ENCODE measurements around the gene DISC1.

GRCh38 chr1:231776010-231776756 lies 149.6 kb downstream of the DISC1 start:
- TF ChIP-seq, protein P1, sequence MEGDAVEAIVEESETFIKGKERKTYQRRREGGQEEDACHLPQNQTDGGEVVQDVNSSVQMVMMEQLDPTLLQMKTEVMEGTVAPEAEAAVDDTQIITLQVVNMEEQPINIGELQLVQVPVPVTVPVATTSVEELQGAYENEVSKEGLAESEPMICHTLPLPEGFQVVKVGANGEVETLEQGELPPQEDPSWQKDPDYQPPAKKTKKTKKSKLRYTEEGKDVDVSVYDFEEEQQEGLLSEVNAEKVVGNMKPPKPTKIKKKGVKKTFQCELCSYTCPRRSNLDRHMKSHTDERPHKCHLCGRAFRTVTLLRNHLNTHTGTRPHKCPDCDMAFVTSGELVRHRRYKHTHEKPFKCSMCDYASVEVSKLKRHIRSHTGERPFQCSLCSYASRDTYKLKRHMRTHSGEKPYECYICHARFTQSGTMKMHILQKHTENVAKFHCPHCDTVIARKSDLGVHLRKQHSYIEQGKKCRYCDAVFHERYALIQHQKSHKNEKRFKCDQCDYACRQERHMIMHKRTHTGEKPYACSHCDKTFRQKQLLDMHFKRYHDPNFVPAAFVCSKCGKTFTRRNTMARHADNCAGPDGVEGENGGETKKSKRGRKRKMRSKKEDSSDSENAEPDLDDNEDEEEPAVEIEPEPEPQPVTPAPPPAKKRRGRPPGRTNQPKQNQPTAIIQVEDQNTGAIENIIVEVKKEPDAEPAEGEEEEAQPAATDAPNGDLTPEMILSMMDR (IDR thresholded peaks at IDR 0.05): no peak
- no peak for TF ChIP-seq POLR2A (IDR thresholded peaks at IDR 0.05)
